NCI-H1105 (cell line): ENCODE results near the gene FRAS1.

Source experiments
- DNase-seq: peaks from one replicate; lab custom pipeline; 2025; lab: John Stamatoyannopoulos, UW

Gene FRAS1

DNA sequence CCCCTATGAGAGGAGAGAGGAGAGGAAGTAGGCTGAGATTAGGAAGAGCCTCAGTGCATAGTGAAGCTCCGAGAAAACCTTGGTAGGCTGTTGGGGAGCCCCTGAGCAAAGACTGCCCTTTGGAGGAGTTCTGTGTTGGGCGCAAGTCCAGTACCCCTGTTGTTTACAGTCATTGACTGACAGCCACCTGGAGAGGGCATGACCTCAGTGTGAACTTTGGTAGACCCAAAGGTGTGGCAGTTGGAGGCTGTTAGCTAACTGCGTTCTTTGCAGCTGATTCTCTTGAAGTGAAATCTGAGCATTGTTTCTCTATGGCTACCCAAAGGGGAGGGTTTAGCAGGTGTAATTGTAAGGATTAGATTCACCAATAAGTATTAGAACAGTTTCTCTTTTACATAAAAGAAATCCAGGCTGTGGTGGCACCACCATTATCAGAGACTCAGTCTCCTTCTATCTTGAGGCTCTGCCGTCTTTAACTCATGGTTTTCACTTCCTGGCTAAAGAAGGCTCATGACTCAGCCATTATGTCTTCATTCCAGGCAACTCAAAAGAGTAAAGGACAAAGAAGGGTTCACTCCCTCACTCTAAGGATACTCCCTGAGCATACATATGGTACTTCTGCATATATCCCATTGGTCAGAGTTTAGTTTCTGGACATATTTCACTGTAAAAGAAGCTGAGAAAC is 527.9 kb downstream of the FRAS1 start:
- no peak for DNase-seq

DNA sequence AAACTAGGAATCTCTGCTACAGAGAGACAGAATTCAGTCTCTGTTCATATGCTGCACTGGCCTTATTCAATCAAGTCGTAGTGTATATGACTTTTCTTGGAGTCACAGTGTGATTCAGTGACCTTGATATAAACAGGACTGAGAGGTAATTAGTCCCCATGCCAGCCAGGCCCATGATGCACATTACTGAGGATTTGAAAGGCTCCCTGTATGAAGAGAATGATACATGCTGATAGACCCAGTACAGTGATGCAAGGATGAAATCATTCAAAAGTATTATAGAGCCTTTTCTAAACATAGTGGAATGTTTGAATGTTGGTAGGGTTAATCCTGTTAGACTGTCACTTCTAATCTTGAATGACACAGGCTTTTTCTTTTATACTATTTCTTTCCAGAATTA is 528.5 kb downstream of the FRAS1 start:
- DNase-seq: no peak

DNA sequence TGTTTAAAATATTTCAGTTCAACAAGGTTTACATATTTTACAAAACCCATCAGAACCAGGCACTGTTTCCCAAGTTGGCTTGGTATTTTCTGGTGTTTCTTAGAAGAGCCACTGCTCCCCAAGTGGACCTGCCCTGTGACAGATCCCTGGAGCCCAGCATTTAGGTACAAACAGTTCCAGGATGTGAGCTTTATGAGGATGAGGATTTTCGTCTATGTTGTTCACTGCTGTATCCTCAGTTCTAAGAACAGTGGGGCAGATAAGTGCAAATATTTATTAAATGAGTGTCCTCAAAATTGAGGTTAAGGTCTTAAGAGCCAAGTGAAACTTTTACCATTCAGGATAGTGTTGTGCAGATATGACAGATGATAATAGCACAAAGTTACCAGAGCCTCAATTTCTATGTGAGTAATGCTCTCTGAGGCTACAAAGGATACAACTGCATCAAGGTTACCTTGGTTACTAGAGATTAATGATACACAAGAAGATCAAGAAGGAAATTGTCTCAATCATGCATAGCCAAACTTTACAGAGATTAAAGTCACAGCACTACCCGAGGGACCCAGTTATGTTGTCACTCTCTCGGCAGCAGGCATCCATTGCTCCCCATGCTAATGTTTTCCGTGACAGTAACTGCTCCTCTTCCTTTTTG is 531.9 kb downstream of the FRAS1 start:
- no peak for DNase-seq

DNA sequence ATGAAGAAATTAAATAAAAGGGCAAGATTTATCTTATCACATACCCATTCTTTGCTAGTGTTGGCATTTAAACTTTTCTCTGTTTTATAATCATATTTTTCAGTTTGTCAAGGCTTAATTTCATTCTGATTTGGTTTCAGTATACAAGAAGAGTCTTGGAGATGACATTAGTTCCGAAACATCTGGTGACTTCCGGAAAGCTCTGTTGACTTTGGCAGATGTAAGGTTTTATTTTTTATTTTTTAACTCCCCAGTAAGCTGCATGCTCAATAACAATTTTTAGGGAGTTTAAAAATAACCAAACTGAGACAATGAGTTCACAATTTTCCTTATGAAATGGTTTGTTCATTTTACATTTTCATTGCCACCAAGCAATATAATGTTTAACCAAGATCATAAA is 534.3 kb downstream of the FRAS1 start:
- no peak for DNase-seq

DNA sequence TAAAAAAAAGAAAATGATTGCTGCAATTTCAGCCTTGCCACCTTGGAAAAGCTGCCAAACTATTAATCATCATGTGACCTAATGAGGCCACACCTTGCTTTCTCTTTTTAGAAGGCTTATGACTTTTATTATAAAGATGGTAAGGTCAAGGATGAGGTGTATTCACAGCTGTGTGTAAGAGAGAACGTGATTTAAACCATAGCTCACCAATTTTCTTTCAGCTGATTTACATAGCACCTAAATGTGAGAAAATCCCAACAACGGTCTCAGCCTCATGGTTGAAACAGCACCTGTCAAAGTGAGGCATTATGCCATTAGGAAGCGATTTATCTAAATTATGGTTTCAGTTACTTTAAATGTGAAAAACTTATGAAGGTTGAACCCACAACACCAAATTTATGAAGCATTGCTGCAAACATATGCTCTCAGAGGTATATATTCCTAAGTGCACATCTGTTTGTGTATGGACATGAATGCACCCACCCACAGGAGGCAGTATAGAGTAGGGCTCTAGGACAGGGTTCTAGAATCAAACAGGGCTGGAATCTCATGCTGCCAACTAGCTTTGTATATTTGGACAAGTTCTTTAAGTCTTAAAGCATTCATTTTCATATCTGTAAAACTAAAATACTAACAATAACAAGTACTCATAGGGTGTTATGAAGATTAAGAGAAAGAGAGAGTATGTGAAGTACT is 535.1 kb downstream of the FRAS1 start:
- DNase-seq: no peak
